Measurements from ENCODE around the gene SALL2. TPM values are rescaled to one million over a fixed set of nuclear protein-coding genes. Genes with fewer than 3 reads are reported as not detected.
"Not testable (repeated sequence)": the region's sequence is repeated elsewhere in the genome, so short reads cannot be mapped to it uniquely, and the experiment has no call there.

Gene SALL2
- total RNA-seq, 2 experiments from 2014 or later = 2.8 to 2.9 TPM

DNA sequence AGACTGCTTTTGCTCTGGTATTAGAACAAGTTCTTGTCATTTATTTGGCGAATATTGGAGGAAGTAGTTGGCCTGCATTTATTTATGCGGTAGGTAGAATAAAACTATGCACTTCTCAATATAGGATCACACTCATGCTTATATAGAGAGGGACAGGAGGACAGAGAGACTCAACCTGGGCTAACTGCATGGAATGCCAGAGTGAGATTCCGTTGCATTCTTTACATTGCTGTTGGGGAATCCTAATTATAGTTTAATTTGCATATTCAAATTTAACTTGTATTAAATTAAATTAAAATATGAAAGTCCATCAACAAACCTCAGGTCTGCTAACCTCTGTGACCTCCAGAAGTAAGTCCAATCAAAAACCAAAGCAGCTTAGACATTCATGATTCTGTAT is 27.1 kb upstream of the SALL2 start:
- DNase-seq = no peak
- Mint-ChIP-seq H3K27me3 (no peaks in the 10 kb centered on the region), H3K27ac (no peak overlapping the region), H3K4me3 (no peak overlapping the region), H3K36me3 (ENCODE audit: low read depth) (no peaks in the 10 kb centered on the region), H3K9me3 (no peaks in the 10 kb centered on the region), H3K4me1 (ENCODE audit: low read depth) (peaks cover 6% of the 10 kb centered on the region)
- Histone ChIP-seq H3K36me3 (ENCODE audit: insufficient read depth, low read length) (no peaks in the 10 kb centered on the region), H3K4me1 (ENCODE audit: insufficient read depth, low read length) (peaks cover 4% of the 10 kb centered on the region), H3K4me3 (ENCODE audit: low read length) (no peak overlapping the region), H3K9me3 (ENCODE audit: control insufficient read depth in 1 of 2, insufficient read depth in 1 of 2, low read length in 2 of 2) (no peaks in the 10 kb centered on the region), H3K27me3 (ENCODE audit: control insufficient read depth in 1 of 2, insufficient read depth in 2 of 2, low read length in 2 of 2) (no peaks in the 10 kb centered on the region), H3K27ac (ENCODE audit: low read depth in 1 of 2, low read length in 2 of 2) (no peak overlapping the region)
- intact Hi-C loops (cut with DNase I, micrococcal nuclease) = loop anchor here (10.0 kb wide), 2 partner anchors 308 to 538 kb away; no protein-coding TSS in a partner anchor
- no peak for ATAC-seq (ENCODE audit: poor library complexity)
- ChIA-PET CTCF (no interaction called here), POLR2A (no interaction called here)
- TF ChIP-seq CTCF (IDR thresholded peaks at IDR 0.05) = no peak

GRCh38 chr14:21544588-21544987 is 18.4 kb upstream of the SALL2 start:
- intact Hi-C loops (cut with DNase I, micrococcal nuclease); POLR2A ChIA-PET; H3K36me3 Mint-ChIP-seq (ENCODE audit: low read depth); H3K9me3 ChIP-seq (ENCODE audit: control insufficient read depth in 1 of 2, insufficient read depth in 1 of 2, low read length in 2 of 2); H3K27ac ChIP-seq (ENCODE audit: low read depth in 1 of 2, low read length in 2 of 2); H3K4me1 ChIP-seq (ENCODE audit: insufficient read depth, low read length); H3K27ac Mint-ChIP-seq; CTCF ChIA-PET; H3K4me3 ChIP-seq (ENCODE audit: low read length); H3K36me3 ChIP-seq (ENCODE audit: insufficient read depth, low read length); ATAC-seq (ENCODE audit: poor library complexity); H3K4me3 Mint-ChIP-seq; DNase-seq; H3K9me3 Mint-ChIP-seq; H3K4me1 Mint-ChIP-seq (ENCODE audit: low read depth); H3K27me3 ChIP-seq (ENCODE audit: control insufficient read depth in 1 of 2, insufficient read depth in 2 of 2, low read length in 2 of 2): not testable (repeated sequence)
- peaks cover 16% of the 10 kb centered on the region for H3K27me3 Mint-ChIP-seq

- ChIA-PET POLR2A (no interaction called here), CTCF (no interaction called here)
- Mint-ChIP-seq H3K27ac (no peak overlapping the region), H3K4me1 (ENCODE audit: low read depth) (no peaks in the 10 kb centered on the region), H3K4me3 (no peak overlapping the region), H3K27me3 (peaks cover 22% of the 10 kb centered on the region), H3K9me3 (no peaks in the 10 kb centered on the region), H3K36me3 (ENCODE audit: low read depth) (no peaks in the 10 kb centered on the region)
- Histone ChIP-seq H3K4me3 (ENCODE audit: low read length) (no peak overlapping the region), H3K36me3 (ENCODE audit: insufficient read depth, low read length) (no peaks in the 10 kb centered on the region), H3K27me3 (ENCODE audit: control insufficient read depth in 1 of 2, insufficient read depth in 2 of 2, low read length in 2 of 2) (peaks cover 0 to 11% of the 10 kb centered on the region in 2 experiments), H3K9me3 (ENCODE audit: control insufficient read depth in 1 of 2, insufficient read depth in 1 of 2, low read length in 2 of 2) (no peaks in the 10 kb centered on the region), H3K27ac (ENCODE audit: low read depth in 1 of 2, low read length in 2 of 2) (no peak overlapping the region), H3K4me1 (ENCODE audit: insufficient read depth, low read length) (no peaks in the 10 kb centered on the region)
- TF ChIP-seq CTCF (IDR thresholded peaks at IDR 0.05) = no peak
- ATAC-seq (ENCODE audit: poor library complexity) = no peak
- no peak for DNase-seq
- intact Hi-C loops (cut with DNase I, micrococcal nuclease) = no loop called here
Measured at GRCh38 chr14:21543963-21544362, 17.8 kb upstream of the SALL2 start.

DNA sequence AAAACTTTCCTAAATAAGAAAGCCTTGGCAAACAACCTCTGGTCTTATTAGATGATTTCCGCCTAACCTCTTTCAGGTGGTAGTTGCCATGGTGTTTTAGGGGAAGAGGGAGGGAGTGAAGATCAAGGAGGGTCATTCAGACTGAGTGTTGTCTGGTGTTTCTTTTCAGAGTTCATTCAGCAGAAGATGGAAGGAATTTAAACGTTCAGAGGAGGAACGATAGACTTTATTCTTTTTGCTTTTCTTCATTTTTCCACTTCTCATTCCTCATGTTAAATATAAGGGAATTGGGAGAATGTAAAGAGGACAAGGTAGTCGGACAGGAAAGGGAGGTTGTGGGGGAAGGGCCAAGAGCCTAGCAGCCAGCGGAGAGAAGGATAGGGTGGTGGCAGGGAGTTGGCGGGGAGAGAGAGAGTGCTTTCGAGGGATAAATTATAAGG is 17.4 kb upstream of the SALL2 start:
- Mint-ChIP-seq H3K4me1 (ENCODE audit: low read depth) (no peaks in the 10 kb centered on the region), H3K27me3 (peaks cover 26% of the 10 kb centered on the region), H3K4me3 (no peak overlapping the region), H3K27ac (no peak overlapping the region), H3K36me3 (ENCODE audit: low read depth) (no peaks in the 10 kb centered on the region), H3K9me3 (no peaks in the 10 kb centered on the region)
- H3K27ac ChIP-seq (ENCODE audit: low read depth in 1 of 2, low read length in 2 of 2) = no peak overlapping the region
- DNase-seq (no peak), ATAC-seq (ENCODE audit: poor library complexity) (no peak)
- no peak for TF ChIP-seq CTCF (IDR thresholded peaks at IDR 0.05)
- H3K4me1 ChIP-seq (ENCODE audit: insufficient read depth, low read length) = no peaks in the 10 kb centered on the region
- ChIA-PET CTCF (no interaction called here), POLR2A (no interaction called here)
- H3K4me3 ChIP-seq (ENCODE audit: low read length) = no peak overlapping the region
- H3K27me3 ChIP-seq (ENCODE audit: control insufficient read depth in 1 of 2, insufficient read depth in 2 of 2, low read length in 2 of 2) = peaks cover 4 to 15% of the 10 kb centered on the region in 2 experiments
- no peaks in the 10 kb centered on the region for H3K36me3 ChIP-seq (ENCODE audit: insufficient read depth, low read length)
- H3K9me3 ChIP-seq (ENCODE audit: control insufficient read depth in 1 of 2, insufficient read depth in 1 of 2, low read length in 2 of 2) = no peaks in the 10 kb centered on the region
- intact Hi-C loops (cut with DNase I, micrococcal nuclease) = no loop called here

Data from CD4-positive, alpha-beta T cell (primary cell).